K562 (cell line): Measurements from ENCODE around the gene KCNF1.

Source experiments
- CBFB ChIP-seq: sonication (generic); formaldehyde crosslinking; IDR thresholded peaks from 2 replicates; pipeline ENCODE4 v1.4.0; 2020; ENCODE audit warnings: mild to moderate bottlenecking, missing genetic modification reagents
- ETS2 ChIP-seq: IDR thresholded peaks from 2 replicates; pipeline ENCODE4 v1.6.1; 2016; ENCODE audit warnings: borderline replicate concordance, missing genetic modification characterization, mild to moderate bottlenecking, moderate library complexity, missing compliant biosample characterization; ENCODE audit not compliant: poor library complexity, severe bottlenecking
- ETV5 ChIP-seq: sonication (generic); formaldehyde crosslinking; IDR thresholded peaks from 2 replicates; pipeline ENCODE4 v1.4.0; 2020; ENCODE audit warnings: low read depth, mild to moderate bottlenecking, missing genetic modification reagents
- GABPA ChIP-seq: fragments of 200-800 bp; sonication (Bioruptor generic); conservative IDR thresholded peaks from 2 replicates; pipeline ENCODE4 v1.6.1; 2016; ENCODE audit warnings: low read depth, missing genetic modification characterization, missing compliant biosample characterization
- GTF2F1 ChIP-seq: IDR thresholded peaks from 2 replicates; pipeline ENCODE4 v1.6.1; 2011; ENCODE audit warnings: low read depth, low read length, improper control_type of control experiment
- POLR2A ChIP-seq: fragments of 450-650 bp; conservative IDR thresholded peaks from 2 replicates; pipeline ENCODE4 v1.6.1; 2016
- ZFP36 ChIP-seq: fragments of 150-350 bp; IDR thresholded peaks from 2 replicates; pipeline ENCODE4 v1.6.1; 2018; ENCODE audit warnings: low read length, low read depth; ENCODE audit not compliant: partially characterized antibody
- ZNF133 ChIP-seq: fragments of 250-450 bp; sonication (Bioruptor Pico); IDR thresholded peaks from 2 replicates; pipeline ENCODE4 v1.4.0; 2020; ENCODE audit warnings: mild to moderate bottlenecking
- ZNF274 ChIP-seq: IDR thresholded peaks from 2 replicates; pipeline ENCODE4 v1.6.1; 2011; ENCODE audit warnings: low read depth, mild to moderate bottlenecking, low read length, moderate library complexity, borderline replicate concordance

DNA sequence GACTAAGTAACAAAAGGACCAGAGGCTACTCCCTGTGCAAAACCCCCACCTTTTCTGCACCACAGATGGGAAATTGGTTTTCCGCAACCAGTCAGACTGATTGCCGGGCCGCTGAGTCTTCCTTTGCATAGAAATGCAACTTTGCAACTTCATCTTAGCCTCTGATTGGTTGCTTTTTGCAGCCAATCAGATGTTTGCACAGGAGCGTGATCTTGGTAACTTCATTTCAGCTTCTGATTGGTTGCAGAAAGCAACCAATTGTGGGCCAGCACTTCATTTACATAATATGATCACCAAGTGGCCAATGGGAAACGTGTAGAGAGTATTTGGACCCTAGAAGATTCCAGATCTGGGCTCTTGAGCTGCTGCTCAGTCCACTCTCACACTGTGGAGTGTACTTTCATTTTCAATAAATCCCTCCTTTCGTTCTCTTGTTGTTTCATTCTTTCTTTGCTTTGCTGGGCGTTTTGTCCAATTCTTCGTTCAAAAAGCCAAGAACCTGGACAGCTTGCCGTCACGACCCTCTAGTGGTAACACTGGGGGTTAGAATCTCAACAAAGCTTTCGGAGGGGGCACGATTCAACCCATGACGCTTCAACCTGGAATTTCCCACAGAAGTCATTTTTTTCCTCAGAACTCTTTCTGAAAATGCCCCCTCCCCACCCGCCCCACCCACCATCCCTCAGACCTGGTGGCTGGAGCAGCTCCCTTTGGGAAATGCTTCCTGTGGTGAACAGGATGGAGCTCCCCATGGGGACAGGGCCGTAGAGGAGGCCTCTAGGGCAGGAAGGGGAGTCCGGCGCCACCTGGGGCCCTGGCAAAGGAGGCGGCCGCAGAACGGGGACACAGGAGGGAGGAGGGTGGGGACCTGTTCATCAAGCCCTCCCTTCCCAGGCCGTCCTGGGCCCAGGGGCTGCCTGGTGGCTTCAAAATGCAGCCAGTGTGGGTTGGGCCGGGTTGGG is 31.8 kb upstream of the KCNF1 start:
- TF ChIP-seq ZNF133 (CRISPR knock-in tag) (no peak), ZFP36 (no peak), ETS2 (no peak), GABPA (tag) (0 out of 2 replicates have a peak, but pooled peaks have one; percentile 23), ETV5 (no peak), ZNF274 (no peak), CBFB (CRISPR knock-in tag) (no peak), POLR2A (no peak), GTF2F1 (no peak)
